Common myeloid progenitor, CD34-positive (primary cell): ENCODE measurements around the gene ULK1.
"Not testable (repeated sequence)": the region's sequence is repeated elsewhere in the genome, so short reads cannot be mapped to it uniquely, and the experiment has no call there.

Source experiments
- CTCF ChIA-PET: fragments of 350-600 bp; sonication (Branson Sonifier 250); formaldehyde crosslinking; loops from one replicate; lab custom pipeline; 2021; ENCODE audit warnings: antibody characterized with exemption; lab: Charles Lee
- POLR2A ChIA-PET: fragments of 350-600 bp; sonication (Branson Sonifier 250); formaldehyde crosslinking; loops from one replicate; lab custom pipeline; 2021; ENCODE audit warnings: antibody characterized with exemption; lab: Charles Lee
- DNase-seq, 3 donors: peaks; one replicate each; pipeline versions ENCODE4 v3.0.0 to v3.0.0-alpha.2; 2013
- H3K27ac ChIP-seq, 2 experiments: 1 replicate in 1 of 2; 2 replicates in 1 of 2; pipeline ENCODE4 v1.7.0; 2013; ENCODE audit warnings: inconsistent platforms in 2 of 2, low read length in 2 of 2, mild to moderate bottlenecking in 2 of 2, low read depth in 1 of 2, moderate library complexity in 1 of 2; ENCODE audit not compliant: severe bottlenecking in 2 of 2, insufficient read depth in 1 of 2, poor library complexity in 1 of 2
- H3K27me3 ChIP-seq, 5 experiments: replicated peaks in 2 of 5; 1 replicate in 3 of 5; 2 replicates in 2 of 5; pipeline versions ENCODE4 v1.6.1 to v1.7.0; 2013; ENCODE audit warnings: low read length in 4 of 5, mild to moderate bottlenecking in 2 of 5, moderate library complexity in 2 of 5, inconsistent platforms in 1 of 5; ENCODE audit not compliant: insufficient read depth in 5 of 5, control insufficient read depth in 4 of 5
- H3K36me3 ChIP-seq, 4 experiments: 1 replicate in 2 of 4; 2 replicates in 2 of 4; pipeline versions ENCODE4 v1.6.1 to v1.7.0; 2013; ENCODE audit warnings: low read length in 3 of 4, control low read depth in 1 of 4, mild to moderate bottlenecking in 1 of 4; ENCODE audit not compliant: control insufficient read depth in 4 of 4, insufficient read depth in 4 of 4
- H3K4me1 ChIP-seq, 4 experiments: 1 replicate in 3 of 4; 2 replicates in 1 of 4; pipeline versions ENCODE4 v1.6.1 to v1.7.1; 2013; ENCODE audit warnings: low read length in 3 of 4, mild to moderate bottlenecking in 3 of 4, control low read depth in 1 of 4, inconsistent platforms in 1 of 4, moderate library complexity in 1 of 4; ENCODE audit not compliant: control insufficient read depth in 4 of 4, insufficient read depth in 4 of 4; ENCODE audit errors: control extremely low read depth in 1 of 4
- H3K4me3 ChIP-seq, 7 experiments: 1 replicate in 4 of 7; 2 replicates in 3 of 7; pipeline versions ENCODE4 v1.5.1 to v1.7.0; 2013; ENCODE audit warnings: mild to moderate bottlenecking in 7 of 7, low read length in 6 of 7, moderate library complexity in 6 of 7, inconsistent platforms in 2 of 7, low read depth in 2 of 7, control low read depth in 1 of 7; ENCODE audit not compliant: insufficient read depth in 4 of 7, control insufficient read depth in 1 of 7; ENCODE audit errors: extremely low read depth in 1 of 7
- H3K9me3 ChIP-seq, 5 experiments: 1 replicate in 4 of 5; 2 replicates in 1 of 5; pipeline versions ENCODE4 v1.6.1 to v1.7.1; 2013; ENCODE audit warnings: low read length in 4 of 5, mild to moderate bottlenecking in 2 of 5, inconsistent platforms in 1 of 5, low read depth in 1 of 5, moderate library complexity in 1 of 5; ENCODE audit not compliant: control insufficient read depth in 4 of 5, insufficient read depth in 2 of 5; ENCODE audit errors: control extremely low read depth in 1 of 5
- WGBS: methylation state at CpG from one replicate; pipeline ENCODE4 v1.1.5; 2013; ENCODE audit not compliant: insufficient coverage; 5-methylcytosine and 5-hydroxymethylcytosine counted together

Gene ULK1

GRCh38 chr12:131946757-131947156, 52.3 kb downstream of the ULK1 start:
- Histone ChIP-seq H3K9me3 (no peaks in the 10 kb centered on the region), H3K27ac (no peak overlapping the region), H3K4me1 (peaks cover 3 to 34% (median 28%) of the 10 kb centered on the region in 4 experiments), H3K36me3 (peaks cover 8 to 31% (median 25%) of the 10 kb centered on the region in 4 experiments), H3K4me3 (no peak overlapping the region), H3K27me3 (no peaks in the 10 kb centered on the region)
- POLR2A ChIA-PET = interaction anchor here (0.6 kb wide), 1 partner anchor 49 kb away, joined by 4 read pairs; no protein-coding TSS in a partner anchor
- CTCF ChIA-PET = interaction anchor here (1.0 kb wide), 1 partner anchor 27 kb away, joined by 3 read pairs; no protein-coding TSS in a partner anchor
- DNase-seq = no peak
- 100% methylated on average over 1 of the region's 6 CpGs for WGBS

- ChIA-PET CTCF (no interaction called here), POLR2A (no interaction called here)
- Histone ChIP-seq H3K27ac (no peak overlapping the region), H3K4me1 (peaks cover 3 to 34% (median 28%) of the 10 kb centered on the region in 4 experiments), H3K9me3 (no peaks in the 10 kb centered on the region), H3K4me3 (peak overlapping the region in 1 of 7 experiments; percentile 50), H3K27me3 (no peaks in the 10 kb centered on the region), H3K36me3 (peaks cover 6 to 25% (median 22%) of the 10 kb centered on the region in 4 experiments)
- no peak for DNase-seq
- WGBS = 61% methylated on average over 8 of the region's 8 CpGs
Measured at GRCh38 chr12:131947482-131948027, 53.1 kb downstream of the ULK1 start.

- H3K27ac ChIP-seq = no peak overlapping the region
- H3K36me3 ChIP-seq = peaks cover 6 to 19% (median 16%) of the 10 kb centered on the region in 4 experiments
- CTCF ChIA-PET = no interaction called here
- H3K4me1 ChIP-seq = peaks cover 3 to 34% (median 28%) of the 10 kb centered on the region in 4 experiments
- peak in 2 of 3 donors; percentile 42 to 48 for DNase-seq
- H3K27me3 ChIP-seq = no peaks in the 10 kb centered on the region
- H3K9me3 ChIP-seq = no peaks in the 10 kb centered on the region
- H3K4me3 ChIP-seq = peak overlapping the region in 2 of 7 experiments; percentile 5 to 46
- WGBS = no CpG with 5 or more reads among the region's 1 CpG
- POLR2A ChIA-PET = no interaction called here
Measured at GRCh38 chr12:131948166-131948712, 53.8 kb downstream of the ULK1 start.

- 27% methylated on average over 11 of the region's 23 CpGs for WGBS
- H3K27me3 ChIP-seq, H3K9me3 ChIP-seq, H3K27ac ChIP-seq, CTCF ChIA-PET: not testable (repeated sequence)
- POLR2A ChIA-PET = interaction anchor here (0.6 to 0.9 kb wide), 2 partner anchors 880 to 1074 kb away, joined by 3 read pairs; partner anchors contain the start of gene GOLGA3
- DNase-seq = peak; percentile 52 to 86 (median 79)
- peaks cover 3 to 34% (median 28%) of the 10 kb centered on the region in 4 experiments for H3K4me1 ChIP-seq
- H3K36me3 ChIP-seq = peaks cover 1 to 12% (median 10%) of the 10 kb centered on the region in 4 experiments
- H3K4me3 ChIP-seq = peak overlapping the region; percentile 40 to 84 (median 66)
Measured at GRCh38 chr12:131948713-131949430, 54.5 kb downstream of the ULK1 start.

- Histone ChIP-seq H3K4me3 (peak within 1 kb of the TSS; percentile 67 to 90 (median 84)), H3K36me3 (peaks cover 0 to 7% (median 5%) of the 10 kb centered on the region in 4 experiments), H3K9me3 (no peaks in the 10 kb centered on the region), H3K4me1 (peaks cover 3 to 34% (median 28%) of the 10 kb centered on the region in 4 experiments), H3K27me3 (no peaks in the 10 kb centered on the region), H3K27ac (peak within 1 kb of the TSS; percentile 50 to 86)
- ChIA-PET CTCF (interaction anchor here (1.0 kb wide), 1 partner anchor 113 kb away, joined by 3 read pairs; no protein-coding TSS in a partner anchor), POLR2A (interaction anchor here (0.6 to 0.9 kb wide), 5 partner anchors 21 to 1075 kb away, joined by 3 to 4 read pairs (median 3); partner anchors contain the start of gene GOLGA3)
- WGBS = 1% methylated on average over 79 of the region's 97 CpGs
- DNase-seq = peak; percentile 92 to 96 (median 95)
Measured at GRCh38 chr12:131949431-131950181, 55.2 kb downstream of the ULK1 start, which contains the start of gene EP400. Gene EP400, plus strand, starts transcription at chr12:131949942. Its CDS starts 10,678 bp downstream, at chr12:131960620.

GRCh38 chr12:131950182-131950913, 55.9 kb downstream of the ULK1 start:
- Histone ChIP-seq H3K4me3 (peak overlapping the region; percentile 40 to 90 (median 84)), H3K36me3 (no peaks in the 10 kb centered on the region), H3K4me1 (peaks cover 3 to 34% (median 28%) of the 10 kb centered on the region in 4 experiments), H3K27ac (peak overlapping the region; percentile 50 to 86), H3K27me3 (no peaks in the 10 kb centered on the region), H3K9me3 (no peaks in the 10 kb centered on the region)
- POLR2A ChIA-PET = interaction anchor here (0.7 to 0.9 kb wide), 3 partner anchors 22 to 1075 kb away, joined by 3 to 4 read pairs (median 3); no protein-coding TSS in a partner anchor
- peak in 2 of 3 donors; percentile 42 to 62 for DNase-seq
- CTCF ChIA-PET = interaction anchor here (1.0 kb wide), 1 partner anchor 114 kb away, joined by 3 read pairs; no protein-coding TSS in a partner anchor
- WGBS = under 1% methylated on average over 76 of the region's 79 CpGs
